Measurements from ENCODE around the gene CTBP1.
A peak's percentile ranks its signal among the peaks of the same experiment; 100 is the strongest.

The CTBP1 gene

DNA sequence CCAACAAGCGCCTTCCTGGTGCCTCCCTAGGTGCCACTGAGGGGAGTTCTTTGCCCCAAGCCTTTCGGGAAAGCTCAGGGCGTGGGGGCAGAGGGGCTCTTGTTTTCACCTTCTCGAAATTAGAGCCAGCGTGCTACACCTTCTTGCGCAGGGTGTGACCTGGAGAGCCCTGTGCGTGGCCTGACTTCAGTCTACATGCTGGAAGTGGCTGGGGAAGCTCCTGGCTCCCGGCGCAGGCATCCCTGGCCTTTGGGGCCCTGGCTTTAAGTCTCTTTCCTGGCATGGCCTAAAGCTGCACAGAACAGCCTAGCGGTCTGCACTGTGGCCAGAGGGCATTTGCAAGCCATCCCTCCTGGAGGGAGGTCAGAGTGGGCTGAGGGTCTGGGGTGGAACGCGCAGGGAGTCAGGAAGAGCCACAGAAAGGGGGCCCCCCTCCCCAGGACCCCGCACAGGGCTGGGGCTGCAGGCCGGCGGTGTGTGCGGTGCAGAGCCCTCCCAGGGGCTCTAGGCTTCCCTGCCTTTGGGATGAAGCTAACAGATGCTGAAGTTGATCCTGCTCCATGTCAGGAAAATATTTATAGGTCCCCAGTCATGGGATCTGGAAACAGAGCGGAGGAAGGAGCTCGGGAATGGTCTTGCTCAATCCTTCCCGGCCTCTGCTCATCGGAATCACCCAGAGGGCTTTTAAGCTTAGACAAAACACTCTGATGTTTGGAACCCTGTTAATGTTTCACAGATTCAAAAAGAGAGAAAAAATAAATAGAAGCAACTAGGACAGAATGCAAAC, 75.8 kb downstream of the CTBP1 start:
- peak; percentile 80 for DNase-seq (ENCODE audit: low read depth)

DNA sequence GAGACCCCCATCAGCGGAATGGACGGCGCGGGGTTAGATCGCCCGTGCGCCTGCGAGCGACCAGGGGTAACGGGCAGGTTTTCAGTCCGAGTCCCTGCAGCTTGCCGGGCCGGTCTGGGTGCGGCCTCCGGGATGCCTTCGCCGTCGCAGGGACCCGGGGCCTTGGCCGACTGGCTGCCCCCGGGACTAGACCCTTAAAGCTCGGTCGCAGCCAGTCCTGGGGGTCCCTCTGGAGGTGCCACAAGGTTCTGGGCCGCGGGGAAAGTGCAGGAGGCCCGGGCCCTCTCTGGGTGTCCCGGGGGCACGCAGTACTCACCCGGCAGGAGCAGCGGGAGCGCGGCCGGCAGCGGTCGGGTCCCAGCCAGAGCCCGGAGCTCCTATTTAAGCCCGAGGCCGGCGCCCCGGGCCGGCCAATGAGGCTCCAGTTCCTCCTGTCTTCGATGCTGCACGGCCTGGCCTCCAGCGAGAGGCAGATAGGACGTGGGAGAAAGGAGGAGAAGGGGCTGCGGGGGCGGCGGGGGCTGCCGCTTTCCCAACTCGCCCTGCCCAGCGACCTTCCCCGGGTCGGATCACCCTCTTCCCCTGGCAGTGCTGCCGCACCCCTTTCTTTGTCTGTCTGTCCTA, 76.6 kb downstream of the CTBP1 start, which contains the start of gene SPON2:
SPON2 (minus strand) TSS at position 356 of the 624 bp plus-strand sequence.
- DNase-seq (ENCODE audit: low read depth) = no peak

DNA sequence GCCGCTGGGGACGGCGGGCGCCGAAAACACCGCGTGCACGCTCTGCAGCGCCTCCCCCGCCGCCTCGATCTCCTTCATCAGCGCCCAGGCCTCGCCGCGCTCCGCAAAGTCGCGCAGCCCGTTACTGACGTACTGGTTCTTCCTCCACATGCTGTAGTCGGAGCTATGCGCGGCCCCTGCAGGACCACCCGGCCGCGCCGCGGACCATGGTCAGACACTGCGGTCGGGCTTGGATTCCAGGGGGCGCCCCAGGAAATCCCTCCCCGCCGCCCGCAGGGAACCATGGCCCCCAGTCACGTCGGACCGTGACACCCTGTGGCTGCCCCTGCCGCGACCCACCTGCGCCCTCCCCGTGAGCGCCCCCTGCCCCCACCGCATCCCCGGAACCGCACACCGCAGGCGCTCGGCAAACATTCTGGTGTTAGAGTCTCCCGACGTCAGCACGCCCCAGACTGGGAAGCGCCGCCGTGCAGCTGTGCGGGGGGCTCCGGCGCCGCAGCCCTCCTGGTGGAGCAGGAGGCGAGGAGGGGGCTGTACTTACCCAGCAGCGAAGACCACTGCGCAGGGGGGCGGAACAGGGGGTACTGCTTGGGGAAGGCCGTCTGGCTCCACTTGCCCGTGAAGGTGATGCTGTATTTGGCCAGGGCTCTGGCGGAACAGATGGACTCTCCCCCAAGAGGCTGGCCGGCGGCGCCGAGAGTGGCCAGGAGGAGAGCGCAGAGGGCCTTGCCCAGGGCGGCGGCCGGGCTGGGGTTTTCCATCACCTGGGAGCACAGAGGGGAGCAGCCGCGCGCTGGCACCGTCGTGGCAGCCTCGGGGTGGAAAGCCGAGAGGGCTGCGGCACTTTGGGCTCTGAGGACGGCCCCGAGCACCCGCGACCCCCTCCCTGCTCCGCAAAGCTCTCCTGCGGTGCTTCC, 77.4 kb downstream of the CTBP1 start:
- no peak for DNase-seq (ENCODE audit: low read depth)

DNA sequence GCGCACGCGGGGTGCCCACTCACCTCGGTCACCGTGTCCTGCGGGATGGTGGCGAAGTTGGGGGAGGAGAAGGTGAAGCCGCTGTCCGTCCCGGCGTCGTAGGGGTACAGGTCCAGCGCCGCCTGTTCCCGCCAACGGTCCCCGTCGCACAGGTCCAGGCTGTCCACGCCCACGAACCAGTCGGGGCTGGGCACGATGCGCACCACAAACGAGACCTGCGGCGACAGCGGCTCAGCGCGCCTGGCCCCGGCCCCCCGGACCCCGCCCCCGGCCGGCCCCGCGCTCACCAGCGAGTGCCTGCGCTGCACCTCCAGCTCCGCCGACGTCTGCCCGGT, 78.0 kb downstream of the CTBP1 start:
- no peak for DNase-seq (ENCODE audit: low read depth)

DNA sequence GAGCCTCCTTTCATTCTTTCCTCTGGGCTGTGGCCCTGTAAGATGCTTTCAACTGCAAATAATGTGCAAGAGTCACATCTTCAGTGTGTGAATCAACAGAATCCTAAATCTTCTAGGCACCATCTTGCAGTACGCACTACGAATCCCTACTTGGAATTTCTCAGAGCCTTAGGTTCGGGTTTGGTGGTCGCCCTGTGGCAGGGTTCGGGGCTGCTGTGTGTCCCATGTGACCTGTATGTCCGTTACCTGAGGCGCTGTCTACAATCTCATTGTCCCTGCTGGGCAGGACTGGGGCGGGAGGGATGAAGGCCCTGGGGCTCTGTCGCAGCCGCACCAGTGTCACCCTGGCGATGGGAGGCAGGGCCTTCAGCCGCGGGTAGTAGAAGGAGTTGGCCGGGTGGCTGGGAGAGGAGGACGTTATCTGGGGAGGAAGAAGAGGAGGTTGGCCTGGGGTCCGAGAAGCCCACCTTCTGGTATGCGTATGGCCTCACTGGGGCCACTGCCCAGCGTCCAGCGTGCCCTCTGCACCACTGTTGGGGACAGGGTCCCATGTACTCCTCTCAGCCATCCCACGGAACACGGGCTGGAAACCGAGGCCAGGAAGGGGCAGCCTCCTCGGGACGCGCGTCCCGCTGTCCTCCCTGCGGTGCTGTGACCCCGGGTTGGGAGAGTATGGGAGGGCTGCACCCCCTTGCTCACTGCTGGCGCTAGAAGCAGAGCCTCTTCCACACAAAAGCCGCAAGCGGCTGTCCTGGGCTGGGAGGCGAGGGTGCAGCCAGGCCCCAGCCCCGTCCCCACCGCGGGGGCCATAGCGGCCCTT, 78.6 kb downstream of the CTBP1 start:
- no peak for DNase-seq (ENCODE audit: low read depth)

DNA sequence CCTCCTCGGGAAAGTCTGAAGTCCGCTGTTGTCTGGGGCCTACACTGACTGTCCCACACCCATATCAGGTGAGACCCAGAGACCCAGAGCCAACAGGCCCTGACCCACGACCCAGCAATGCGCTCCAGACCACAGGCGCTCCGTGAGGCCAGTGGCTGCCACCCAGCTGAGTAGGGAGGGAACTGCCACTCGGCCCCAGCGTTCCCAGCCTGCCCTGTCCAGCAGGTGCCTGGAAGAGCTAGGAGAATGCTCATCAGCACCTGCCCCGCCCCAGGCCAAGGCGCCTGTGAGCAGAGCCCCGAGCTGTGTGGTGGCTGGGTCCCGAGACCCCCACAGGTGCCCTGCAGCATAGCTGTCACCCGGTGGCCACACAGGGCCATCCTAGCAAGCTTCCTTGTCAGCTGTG, 79.2 kb downstream of the CTBP1 start:
- DNase-seq (ENCODE audit: low read depth) = no peak

DNA sequence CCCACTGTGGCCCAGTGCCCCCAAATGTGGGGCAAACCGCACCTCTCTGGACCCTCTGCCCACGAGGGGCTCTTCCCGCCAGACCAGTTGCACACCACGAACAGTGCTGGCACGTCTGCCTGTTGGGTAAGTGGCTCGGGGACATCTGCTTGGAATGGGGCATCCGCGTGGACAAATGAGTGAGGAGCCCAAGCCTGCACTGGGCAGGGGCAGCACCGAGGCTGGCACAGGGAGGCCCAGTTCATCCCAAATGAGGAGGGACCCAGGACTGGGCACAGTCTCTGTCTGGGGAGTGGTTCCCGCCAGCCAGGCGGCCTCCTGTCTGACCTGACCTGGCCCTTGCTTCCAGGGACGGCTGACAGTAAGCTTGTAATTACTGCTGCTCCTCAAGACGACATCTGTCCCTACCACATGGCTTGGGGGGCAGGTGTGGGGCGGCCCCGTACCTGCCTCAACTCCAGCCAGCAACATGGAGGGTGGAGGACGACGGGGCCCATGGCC, 79.7 kb downstream of the CTBP1 start:
- DNase-seq (ENCODE audit: low read depth) = no peak

DNA sequence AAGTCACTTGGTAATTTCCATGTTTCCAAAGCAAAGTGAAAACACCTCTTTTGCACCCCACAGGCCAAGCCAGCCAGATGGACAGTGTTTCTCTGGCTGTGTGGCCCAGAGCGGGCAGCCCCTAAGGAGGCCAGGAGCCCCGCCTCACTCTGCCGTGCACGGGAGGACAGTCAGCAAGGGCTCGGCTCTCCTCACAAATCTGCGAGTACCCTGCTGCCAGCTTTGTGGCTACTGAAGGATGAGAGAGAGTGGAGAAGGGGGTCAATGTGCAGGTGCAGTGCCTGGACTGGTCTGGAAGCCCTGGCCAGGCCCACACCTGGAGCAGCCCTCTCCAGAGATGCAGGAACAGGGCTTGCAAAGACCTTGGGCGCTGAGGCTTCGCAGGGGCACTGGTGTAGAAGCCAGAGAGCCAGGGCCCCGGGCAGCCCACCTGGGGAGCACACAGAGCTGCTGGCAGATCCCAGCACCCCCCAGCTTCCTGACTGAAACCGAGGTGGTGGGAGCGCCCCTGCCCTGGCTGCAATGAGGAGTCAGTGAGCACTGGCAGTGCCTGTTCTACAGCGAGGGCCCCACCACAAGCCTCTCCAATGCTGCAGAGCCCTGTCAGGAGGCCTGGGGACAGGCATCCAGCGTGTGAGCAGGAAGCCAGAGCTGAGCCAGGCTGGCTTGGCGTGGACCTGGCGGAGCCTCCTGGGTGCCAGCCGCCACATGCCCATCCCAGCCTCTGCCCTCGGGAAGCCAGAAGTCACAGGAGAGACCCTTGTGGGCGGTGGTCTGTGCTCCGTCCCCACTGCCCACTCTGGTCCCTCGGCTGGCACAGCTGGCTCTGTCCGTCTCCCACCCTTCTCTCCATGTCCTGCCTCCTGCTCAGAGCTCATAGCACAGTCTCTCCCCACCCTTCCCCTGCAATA, 80.5 kb downstream of the CTBP1 start:
- no peak for DNase-seq (ENCODE audit: low read depth)

DNA sequence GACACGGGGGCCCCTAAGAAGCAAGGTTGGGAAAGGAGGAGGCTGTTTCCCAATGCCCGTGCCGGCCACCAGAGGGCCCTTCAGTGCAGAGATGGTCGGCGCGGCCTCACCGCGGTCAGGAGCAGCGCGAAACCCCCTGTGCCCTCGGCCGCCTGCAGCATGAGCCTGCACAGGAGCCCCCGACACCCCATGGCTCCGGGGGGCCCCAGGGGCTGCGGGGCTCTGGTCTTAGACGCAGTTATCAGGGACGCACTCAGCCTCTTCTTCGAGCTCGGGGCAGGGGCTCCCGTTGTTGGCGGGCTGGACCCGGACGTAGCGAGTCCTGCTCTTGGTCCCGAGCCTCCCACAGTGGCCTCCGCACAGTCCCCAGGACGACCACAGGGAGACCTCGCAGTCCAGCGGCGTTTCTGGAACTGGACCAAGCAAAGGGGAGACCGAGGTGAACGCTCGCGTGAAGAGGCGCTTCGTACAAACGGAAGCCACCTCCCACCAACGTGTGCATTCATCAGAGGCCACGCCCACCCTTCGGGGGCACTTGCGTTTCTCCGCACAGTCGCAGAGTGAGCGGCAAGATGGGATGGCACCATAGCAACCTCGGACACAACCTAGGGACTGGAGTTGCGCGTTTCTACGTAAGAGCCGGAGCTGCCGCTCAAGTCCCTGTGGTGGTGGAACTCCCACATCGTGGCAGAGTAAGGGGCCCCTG, 81.5 kb downstream of the CTBP1 start:
- peak; percentile 86 for DNase-seq (ENCODE audit: low read depth)

DNA sequence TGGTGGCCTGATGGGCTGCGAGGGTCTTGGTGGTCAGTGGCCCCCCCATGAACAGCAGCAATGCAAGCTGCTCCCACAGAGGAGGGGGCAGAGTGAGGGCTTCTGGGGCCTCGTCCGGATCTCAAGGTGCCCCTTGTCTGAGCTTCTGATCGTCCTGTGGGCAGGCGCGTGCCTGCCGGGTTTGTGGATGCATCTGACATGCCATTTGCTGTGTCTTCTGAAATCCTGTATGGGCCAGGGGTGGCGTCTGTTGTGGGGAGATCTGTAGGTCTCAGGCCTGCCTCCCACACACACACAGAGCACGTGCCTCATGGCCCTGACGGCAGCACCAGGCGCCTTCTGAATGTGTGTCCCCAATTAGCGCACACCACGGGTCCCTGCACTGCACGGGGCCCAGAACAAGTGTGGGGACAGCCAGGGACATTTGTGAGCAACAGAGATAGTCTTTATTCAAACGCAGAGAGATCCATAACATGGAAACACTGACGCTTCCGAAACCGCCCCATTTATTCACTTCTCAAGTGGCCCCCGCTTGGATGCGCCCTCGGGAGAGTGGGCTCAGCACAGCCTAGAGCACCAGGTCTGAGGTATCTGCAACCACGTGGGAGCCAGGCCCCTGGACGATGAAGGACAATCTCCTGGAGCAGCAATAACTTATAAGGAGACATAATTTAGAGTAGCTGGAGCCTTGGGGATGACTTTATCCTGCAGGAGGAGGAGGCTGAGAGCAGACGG, 82.3 kb downstream of the CTBP1 start:
- DNase-seq (ENCODE audit: low read depth) = no peak

DNA sequence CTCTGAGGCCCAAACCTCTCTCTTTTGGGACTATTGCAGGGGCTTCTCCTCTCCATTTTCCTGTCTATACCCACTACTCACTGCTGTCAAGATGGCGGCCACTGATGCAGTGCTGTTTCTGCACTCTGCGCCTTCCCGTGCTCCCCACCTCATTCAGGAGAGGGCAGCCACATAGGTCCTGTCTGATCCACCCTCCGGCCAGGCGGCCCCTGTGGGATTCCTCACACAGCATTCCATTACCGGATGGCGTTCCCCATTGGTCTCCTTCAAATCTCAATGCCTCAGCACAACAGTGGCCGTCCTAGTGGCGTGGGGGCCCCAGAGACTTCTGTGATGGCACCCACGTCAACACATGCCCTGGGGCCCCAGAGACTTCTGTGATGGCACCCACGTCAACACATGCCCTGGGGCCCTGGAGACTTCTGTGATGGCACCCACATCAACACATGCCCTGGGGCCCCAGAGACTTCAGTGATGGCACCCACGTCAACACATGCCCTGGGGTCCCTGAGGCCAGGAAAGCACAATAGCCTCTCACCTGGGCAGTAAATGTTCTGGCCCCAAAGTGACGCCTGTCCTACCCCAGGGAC, 83.9 kb downstream of the CTBP1 start:
- DNase-seq (ENCODE audit: low read depth) = no peak

DNA sequence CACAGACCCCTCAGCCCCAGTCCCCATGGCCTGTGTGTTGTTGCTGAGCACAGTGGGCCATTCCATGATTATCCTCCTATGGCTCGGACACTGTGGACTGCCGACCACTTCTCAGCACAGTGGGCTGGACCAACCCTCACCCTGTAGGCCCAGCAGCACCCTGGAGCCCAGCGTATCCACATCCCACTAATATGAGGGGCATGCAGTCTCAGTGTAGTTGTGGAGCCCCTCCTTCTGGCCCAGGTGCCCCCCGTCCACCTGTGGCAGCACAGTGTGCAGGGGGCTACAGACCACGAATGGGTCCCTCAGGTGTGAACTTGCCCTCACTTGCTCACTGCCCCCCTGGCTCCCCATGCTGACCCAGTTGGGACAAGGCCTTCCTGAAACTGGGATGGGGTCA, 84.5 kb downstream of the CTBP1 start:
- DNase-seq (ENCODE audit: low read depth) = no peak

DNA sequence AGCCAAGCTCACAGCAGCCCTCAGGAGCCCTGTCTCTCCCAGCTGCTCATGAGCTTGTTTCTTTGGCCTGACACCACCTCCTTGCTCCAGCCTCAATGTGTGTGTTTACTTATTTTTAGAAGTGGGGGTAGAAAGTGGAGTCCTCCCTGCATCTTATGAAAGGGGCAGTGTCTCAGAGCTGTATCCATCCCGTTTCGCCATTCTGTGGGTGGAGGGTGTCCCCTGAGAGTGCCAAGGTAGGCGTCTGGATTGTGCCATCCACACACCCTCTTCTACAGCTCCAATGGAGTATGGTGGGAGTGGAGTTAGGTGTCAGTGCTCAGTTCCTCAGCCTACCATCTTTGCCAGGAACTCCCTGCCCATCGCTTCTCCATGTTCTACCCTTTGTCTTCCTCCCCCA, 84.9 kb downstream of the CTBP1 start:
- no peak for DNase-seq (ENCODE audit: low read depth)

Measured in EH (cell line).